Bronchial epithelial cell (primary cell): ENCODE results near the gene HOXB7. TPM values are rescaled to one million over a fixed set of nuclear protein-coding genes. Genes with fewer than 3 reads are reported as not detected.

Source experiments
- DNase-seq: peaks from one replicate; pipeline ENCODE4 v3.0.0-alpha.2; 2010; ENCODE audit warnings: low read depth
- FAIRE-seq: peaks from 2 replicates; lab custom pipeline; 2011; peaks lifted over from hg19 to GRCh38; lab: Jason Lieb, UNC
- H3K27me3 ChIP-seq: 2 replicates; pipeline ENCODE4 v1.5.1; 2011; ENCODE audit warnings: low read length; ENCODE audit not compliant: control insufficient read depth, insufficient read depth
- H3K36me3 ChIP-seq: 2 replicates; pipeline ENCODE4 v1.5.1; 2011; ENCODE audit warnings: low read length; ENCODE audit not compliant: control insufficient read depth, insufficient read depth
- H3K4me3 ChIP-seq: 2 replicates; pipeline ENCODE4 v1.5.1; 2011; ENCODE audit warnings: mild to moderate bottlenecking, low read depth, low read length, control low read depth
- CTCF ChIP-seq: IDR thresholded peaks from 2 replicates; pipeline ENCODE4 v1.5.1; 2011; ENCODE audit warnings: mild to moderate bottlenecking, moderate library complexity, low read length, control low read depth, inconsistent platforms; ENCODE audit not compliant: insufficient read depth, severe bottlenecking
- total RNA-seq: library from RNA; depleted of rRNA; stranded (reverse); fragments of >200 nt; gene quantifications from 2 replicates; pipeline ENCODE4 v1.2.1, GENCODE V29; 2014

HOXB7 gene
- total RNA-seq, 1 donor from 2014 or later = not detected

- Histone ChIP-seq H3K36me3 (no peaks in the 10 kb centered on the region), H3K4me3 (no peak overlapping the region), H3K27me3 (peaks cover 95% of the 10 kb centered on the region)
- no peak for TF ChIP-seq CTCF
- FAIRE-seq (no peak), DNase-seq (no peak)
These were observed 9.0 kb downstream of the HOXB7 start for GRCh38 chr17:48601539-48602425.

- Histone ChIP-seq H3K4me3 (no peak overlapping the region), H3K27me3 (peaks cover 95% of the 10 kb centered on the region), H3K36me3 (no peaks in the 10 kb centered on the region)
- DNase-seq (no peak), FAIRE-seq (no peak)
- TF ChIP-seq CTCF = no peak
These were observed 9.6 kb downstream of the HOXB7 start for GRCh38 chr17:48601207-48601538.

- Histone ChIP-seq H3K4me3 (no peak overlapping the region), H3K27me3 (peaks cover 94% of the 10 kb centered on the region)
These were observed 10.3 kb downstream of the HOXB7 start for GRCh38 chr17:48600244-48601098.

GRCh38 chr17:48599354-48599753 lies 11.5 kb downstream of the HOXB7 start:
- H3K27me3 ChIP-seq = peaks cover 94% of the 10 kb centered on the region
- TF ChIP-seq CTCF = no peak
- no peak overlapping the region for H3K4me3 ChIP-seq

More at GRCh38 chr17:48600244-48601098, 10.3 kb downstream of the HOXB7 start:
- TF ChIP-seq CTCF = no peak
- no peaks in the 10 kb centered on the region for H3K36me3 ChIP-seq
- DNase-seq (no peak), FAIRE-seq (no peak)

GRCh38 chr17:48598736-48599135 lies 12.1 kb downstream of the HOXB7 start:
- H3K27me3 ChIP-seq = peaks cover 93% of the 10 kb centered on the region
- no peak for TF ChIP-seq CTCF
- H3K4me3 ChIP-seq = no peak overlapping the region
- no peaks in the 10 kb centered on the region for H3K36me3 ChIP-seq
- no peak for DNase-seq
- no peak for FAIRE-seq

More at GRCh38 chr17:48599354-48599753, 11.5 kb downstream of the HOXB7 start:
- H3K36me3 ChIP-seq = no peaks in the 10 kb centered on the region
- DNase-seq (no peak), FAIRE-seq (no peak)
